Ovary (tissue), 3 donors: ENCODE measurements around the gene KIR3DL1.

ENCODE experiments used
- EP300 ChIP-seq: sonication (generic); formaldehyde crosslinking; IDR thresholded peaks from one replicate; pipeline ENCODE4 v1.6.1; 2017; ENCODE audit warnings: antibody characterized with exemption
- TF ChIP-seq, protein P1 (sequence below), 3 donors: fragments of 450-650 bp in 2 of 3; fragments of 200-600 bp in 1 of 3; IDR thresholded peaks; one replicate each; pipeline versions ENCODE4 v1.5.1 to v1.8.0; 2016 to 2022; ENCODE audit warnings: antibody characterized with exemption in 3 of 3, mild to moderate bottlenecking in 1 of 3
- donor health status: DM: no; HTN: no; CAD: no.

DNA sequence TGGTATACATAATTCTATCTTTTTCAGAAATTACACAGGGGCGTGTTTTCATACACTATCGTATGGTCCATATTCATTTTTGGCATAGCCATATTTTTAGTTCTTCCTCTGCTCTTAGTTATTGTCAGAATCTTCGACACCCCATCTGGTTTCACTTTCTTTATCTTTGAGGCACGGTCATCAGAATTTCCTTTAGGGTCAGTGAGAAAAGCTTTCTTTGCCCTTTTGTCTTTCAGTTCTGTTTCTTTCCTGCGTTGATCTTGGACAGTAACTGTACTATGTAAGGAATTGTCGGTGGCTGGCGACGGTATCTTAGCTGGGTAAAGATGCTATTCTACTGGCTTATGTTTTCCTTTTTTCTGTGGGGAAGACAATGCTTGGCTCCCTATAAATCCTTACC is 23.5 kb upstream of the KIR3DL1 start:
- TF ChIP-seq, protein P1, sequence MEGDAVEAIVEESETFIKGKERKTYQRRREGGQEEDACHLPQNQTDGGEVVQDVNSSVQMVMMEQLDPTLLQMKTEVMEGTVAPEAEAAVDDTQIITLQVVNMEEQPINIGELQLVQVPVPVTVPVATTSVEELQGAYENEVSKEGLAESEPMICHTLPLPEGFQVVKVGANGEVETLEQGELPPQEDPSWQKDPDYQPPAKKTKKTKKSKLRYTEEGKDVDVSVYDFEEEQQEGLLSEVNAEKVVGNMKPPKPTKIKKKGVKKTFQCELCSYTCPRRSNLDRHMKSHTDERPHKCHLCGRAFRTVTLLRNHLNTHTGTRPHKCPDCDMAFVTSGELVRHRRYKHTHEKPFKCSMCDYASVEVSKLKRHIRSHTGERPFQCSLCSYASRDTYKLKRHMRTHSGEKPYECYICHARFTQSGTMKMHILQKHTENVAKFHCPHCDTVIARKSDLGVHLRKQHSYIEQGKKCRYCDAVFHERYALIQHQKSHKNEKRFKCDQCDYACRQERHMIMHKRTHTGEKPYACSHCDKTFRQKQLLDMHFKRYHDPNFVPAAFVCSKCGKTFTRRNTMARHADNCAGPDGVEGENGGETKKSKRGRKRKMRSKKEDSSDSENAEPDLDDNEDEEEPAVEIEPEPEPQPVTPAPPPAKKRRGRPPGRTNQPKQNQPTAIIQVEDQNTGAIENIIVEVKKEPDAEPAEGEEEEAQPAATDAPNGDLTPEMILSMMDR (IDR thresholded peaks at IDR 0.05): no peak
- no peak for TF ChIP-seq EP300
